GM12878 (cell line): ENCODE measurements around the gene SORL1. TPM values are rescaled to one million over a fixed set of nuclear protein-coding genes. Genes with fewer than 3 reads are reported as not detected.

ENCODE experiments used
- ATAC-seq: fragments of 200-7000 bp; cut with Tn5 transposase; 3 replicates; pipeline ENCODE4 v1.9.1; 2020; ENCODE audit warnings: mild to moderate bottlenecking, moderate library complexity
- BruUV-seq: library from RNA; stranded (reverse); fragments of 400-500 nt; replicated peaks from 2 replicates; lab custom pipeline; 2021; lab: Mats Ljungman, UMichigan
- CTCF ChIA-PET: fragments of 300-600 bp; sonication (Branson Sonifier 250); formaldehyde crosslinking; extraction: SDS; loops from one replicate; lab custom pipeline; 2021; ENCODE audit warnings: inconsistent platforms; lab: Yijun Ruan, JAX
- POLR2A ChIA-PET: fragments of 350-600 bp; formaldehyde crosslinking; extraction: SDS; loops from one replicate; lab custom pipeline; 2021; ENCODE audit warnings: inconsistent platforms; lab: Charles Lee
- RAD21 ChIA-PET: fragments of 300-600 bp; sonication (Branson Sonifier 250); formaldehyde crosslinking; loops from one replicate; lab custom pipeline; 2023; ENCODE audit warnings: antibody characterized with exemption; ENCODE audit not compliant: unreplicated experiment; lab: Charles Lee
- SMC1A ChIA-PET: fragments of 300-600 bp; sonication (Branson Sonifier 250); formaldehyde crosslinking; loops from one replicate; lab custom pipeline; 2023; ENCODE audit not compliant: unreplicated experiment, uncharacterized antibody; lab: Charles Lee
- DNase-seq: peaks from one replicate; pipeline ENCODE4 v3.0.0-alpha.2; 2011; ENCODE audit warnings: low read depth, low spot score
- FAIRE-seq: peaks from 3 replicates; lab custom pipeline; 2011; peaks lifted over from hg19 to GRCh38; lab: Jason Lieb, UNC
- H2AFZ ChIP-seq: 2 replicates; pipeline ENCODE4 v1.6.0; 2011; ENCODE audit warnings: low read depth, low read length, control low read depth; ENCODE audit not compliant: control insufficient read depth
- H3K27ac ChIP-seq: 2 replicates; pipeline ENCODE4 v1.5.1; 2011; ENCODE audit warnings: control low read depth; ENCODE audit not compliant: control insufficient read depth, insufficient read depth
- H3K27me3 ChIP-seq, 2 experiments: replicated peaks in 1 of 2; 2 replicates each; pipeline versions ENCODE4 v1.6.0 to v1.6.1; 2011; ENCODE audit warnings: low read length in 1 of 2; ENCODE audit not compliant: control insufficient read depth in 2 of 2, insufficient read depth in 2 of 2
- H3K36me3 ChIP-seq, 2 experiments: 2 replicates each; pipeline ENCODE4 v1.5.1; 2011; ENCODE audit warnings: low read length in 1 of 2; ENCODE audit not compliant: control insufficient read depth in 2 of 2, insufficient read depth in 2 of 2
- H3K4me1 ChIP-seq: 2 replicates; pipeline ENCODE4 v1.6.1; 2011; ENCODE audit warnings: mild to moderate bottlenecking, low read length, moderate library complexity, mixed read lengths; ENCODE audit not compliant: control insufficient read depth, insufficient read depth
- H3K4me2 ChIP-seq: 2 replicates; pipeline ENCODE4 v1.6.0; 2011; ENCODE audit warnings: control low read depth; ENCODE audit not compliant: control insufficient read depth, insufficient read depth
- H3K4me3 ChIP-seq: fragments of 200-600 bp; sonication (generic); 2 replicates; pipeline ENCODE4 v1.5.1; 2016
- H3K79me2 ChIP-seq: 2 replicates; pipeline ENCODE4 v1.6.0; 2011; ENCODE audit warnings: low read length; ENCODE audit not compliant: control insufficient read depth, insufficient read depth
- H3K9ac ChIP-seq: 2 replicates; pipeline ENCODE4 v1.8.0; 2011; ENCODE audit warnings: low read length, control low read depth, mixed read lengths; ENCODE audit not compliant: control insufficient read depth, insufficient read depth
- H3K9me3 ChIP-seq: replicated peaks from 3 replicates; pipeline ENCODE4 v1.5.1; 2011; ENCODE audit warnings: mild to moderate bottlenecking, low read length; ENCODE audit not compliant: control insufficient read depth, insufficient read depth
- H4K20me1 ChIP-seq: 2 replicates; pipeline ENCODE4 v1.6.0; 2011; ENCODE audit not compliant: control insufficient read depth, insufficient read depth
- E2F8 ChIP-seq: fragments of 450-650 bp; IDR thresholded peaks from 2 replicates; pipeline ENCODE4 v1.6.1; 2018; ENCODE audit warnings: mild to moderate bottlenecking, low read depth, moderate library complexity; ENCODE audit not compliant: partially characterized antibody
- EGR1 ChIP-seq, 2 experiments: IDR thresholded peaks; 1 replicate in 1 of 2; 2 replicates in 1 of 2; pipeline ENCODE4 v1.6.1; 2011 to 2012; ENCODE audit warnings: low read depth in 2 of 2, low read length in 2 of 2, borderline replicate concordance in 1 of 2, mild to moderate bottlenecking in 1 of 2, moderate library complexity in 1 of 2
- FOS ChIP-seq: IDR thresholded peaks from 3 replicates; pipeline ENCODE4 v1.6.1; 2011; ENCODE audit warnings: borderline replicate concordance; ENCODE audit not compliant: insufficient read length; ENCODE audit errors: extremely low read depth
- IKZF2 ChIP-seq, 2 experiments: fragments of 450-650 bp; IDR thresholded peaks; 2 replicates each; pipeline ENCODE4 v1.6.1; 2017; ENCODE audit warnings: mild to moderate bottlenecking in 2 of 2, moderate library complexity in 2 of 2
- IRF4 ChIP-seq: IDR thresholded peaks from 2 replicates; pipeline ENCODE4 v1.6.1; 2011; ENCODE audit warnings: low read depth, low read length
- NR2C1 ChIP-seq: fragments of 450-650 bp; IDR thresholded peaks from 2 replicates; pipeline ENCODE4 v1.6.1; 2017; ENCODE audit warnings: antibody characterized with exemption, mild to moderate bottlenecking, moderate library complexity
- SKIL ChIP-seq: fragments of 450-650 bp; IDR thresholded peaks from 2 replicates; pipeline ENCODE4 v1.6.1; 2017; ENCODE audit warnings: mild to moderate bottlenecking, low read depth, inconsistent platforms; ENCODE audit not compliant: poor library complexity, severe bottlenecking
- WGBS: methylation state at CpG from one replicate; pipeline ENCODE4 v1.1.6; 2016; ENCODE audit warnings: low lambda C conversion rate; ENCODE audit not compliant: insufficient replicate concordance, insufficient coverage; ENCODE audit errors: missing lambda C conversion rate; 5-methylcytosine and 5-hydroxymethylcytosine counted together
- in situ Hi-C: fragments of 300-500 bp; cut with MboI; formaldehyde crosslinking; loops from 9 replicates; pipeline ENCODE4 v1.14.3; 2018; ENCODE audit warnings: mixed read lengths
- intact Hi-C: fragments of 100-400 bp; cut with micrococcal nuclease; formaldehyde crosslinking; loops from one replicate; pipeline ENCODE4 v1.14.2; 2022; ENCODE audit not compliant: unreplicated experiment
- polyA plus RNA-seq, 11 experiments: library from polyadenylated mRNA; depleted of rRNA in 4 of 11; unstranded in 6 of 11; stranded (reverse) in 5 of 11; fragments of >200 nt; fragmentation: Nextera tagmentation in 4 of 11; fragmentation: Illumina TruSeq in 1 of 11; extraction: Ambion mirVana in 4 of 11; extraction: Trizol in 1 of 11; gene quantifications; 1 replicate in 1 of 11; 2 replicates in 10 of 11; pipeline versions ENCODE4 v1.2.1 to v1.2.3, GENCODE V29; 2011 to 2016; ENCODE audit warnings: inconsistent platforms in 2 of 11, missing spikeins in 2 of 11, low read depth in 1 of 11
- total RNA-seq, 4 experiments: library from RNA; depleted of rRNA in 3 of 4; stranded (reverse); fragments of >200 nt in 3 of 4; fragmentation: Illumina TruSeq in 1 of 4; extraction: Trizol in 1 of 4; gene quantifications; 2 replicates each; pipeline versions ENCODE4 v1.2.1 to v1.2.3, GENCODE V29; 2013 to 2021
- TF ChIP-seq, protein P1 (sequence below): IDR thresholded peaks from 2 replicates; pipeline ENCODE4 v1.6.1; 2012; ENCODE audit warnings: low read depth, low read length, improper control_type of control experiment

The SORL1 gene
- total and polyA plus RNA-seq, 10 of the 15 experiments (the other 5 are each of a cell fraction or from before 2014, with no cell fraction given), result 20.2 to 107 (median 59.9) TPM

DNA sequence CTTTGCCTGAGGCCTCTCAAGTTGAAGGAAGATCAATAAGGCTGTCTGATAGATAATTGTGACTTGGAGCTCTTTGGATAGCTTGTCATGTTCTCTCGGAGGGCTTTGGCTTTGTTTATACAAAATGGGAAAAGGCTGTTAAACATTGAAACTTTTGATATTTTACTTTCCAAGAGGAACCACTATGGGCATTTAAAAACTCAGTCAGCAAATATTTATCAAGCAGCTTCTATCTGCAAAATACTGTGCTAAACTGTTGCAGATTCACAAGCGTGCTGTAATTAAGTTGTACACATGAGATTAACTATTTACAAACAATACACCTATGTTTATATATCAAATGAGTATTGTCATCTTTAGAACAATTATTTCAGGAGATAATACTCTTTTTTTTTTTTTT, 34.5 kb upstream of the SORL1 start:
- TF ChIP-seq FOS (no peak), SKIL (no peak), NR2C1 (no peak), EGR1 (IDR thresholded peaks at IDR 0.05; ENCODE audit: borderline replicate concordance in 1 of 2, low read depth in 2 of 2, low read length in 2 of 2) (no peak), E2F8 (no peak), IRF4 (no peak), IKZF2 (IDR thresholded peaks at IDR 0.05) (no peak)
- TF ChIP-seq, protein P1, sequence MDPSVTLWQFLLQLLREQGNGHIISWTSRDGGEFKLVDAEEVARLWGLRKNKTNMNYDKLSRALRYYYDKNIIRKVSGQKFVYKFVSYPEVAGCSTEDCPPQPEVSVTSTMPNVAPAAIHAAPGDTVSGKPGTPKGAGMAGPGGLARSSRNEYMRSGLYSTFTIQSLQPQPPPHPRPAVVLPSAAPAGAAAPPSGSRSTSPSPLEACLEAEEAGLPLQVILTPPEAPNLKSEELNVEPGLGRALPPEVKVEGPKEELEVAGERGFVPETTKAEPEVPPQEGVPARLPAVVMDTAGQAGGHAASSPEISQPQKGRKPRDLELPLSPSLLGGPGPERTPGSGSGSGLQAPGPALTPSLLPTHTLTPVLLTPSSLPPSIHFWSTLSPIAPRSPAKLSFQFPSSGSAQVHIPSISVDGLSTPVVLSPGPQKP, result no peak

More for the DNA sequence above, 34.5 kb upstream of the SORL1 start:
- POLR2A ChIA-PET, result interaction anchor here (0.6 to 2.2 kb wide), 12 partner anchors 10 to 992 kb away, joined by 3 to 11 read pairs (median 6); no protein-coding TSS in a partner anchor
- peak overlapping the region; percentile 64; the same call in 1 of the 2 replicates for H2AFZ ChIP-seq
- WGBS, result 95% methylated on average over 2 of the region's 2 CpGs
- no peak for ATAC-seq
- no peaks in the 10 kb centered on the region for H3K9me3 ChIP-seq
- no peak overlapping the region for H3K4me3 ChIP-seq
- no peak overlapping the region for H3K9ac ChIP-seq
- no peak for DNase-seq
- FAIRE-seq, result no peak
- H3K36me3 ChIP-seq, result no peaks in the 10 kb centered on the region
- CTCF ChIA-PET, result interaction anchor here (0.7 to 1.9 kb wide), 11 partner anchors 8 to 158 kb away, joined by 3 to 7 read pairs (median 4); no protein-coding TSS in a partner anchor
- no peak overlapping the region for H3K4me2 ChIP-seq
- peaks cover 50% of the 10 kb centered on the region for H3K4me1 ChIP-seq
- H3K27ac ChIP-seq, result peak overlapping the region; percentile 9; the same call in 1 of the 2 replicates
- H3K27me3 ChIP-seq, result no peaks in the 10 kb centered on the region
- intact Hi-C loops (loop anchor here (1.0 to 5.0 kb wide), 2 partner anchors 35 to 173 kb away; partner anchors contain the start of genes SORL1 and SORL1-AS1), in situ Hi-C loops (no loop called here)
- no peaks in the 10 kb centered on the region for H4K20me1 ChIP-seq
- no peaks in the 10 kb centered on the region for H3K79me2 ChIP-seq
- SMC1A ChIA-PET, result interaction anchor here (0.8 to 10.5 kb wide), 14 partner anchors 9 to 174 kb away, joined by 4 to 103 read pairs (median 6); no protein-coding TSS in a partner anchor
- RAD21 ChIA-PET, result interaction anchor here (1.0 to 2.3 kb wide), 9 partner anchors 12 to 81 kb away, joined by 3 to 14 read pairs (median 4); no protein-coding TSS in a partner anchor
- BruUV-seq, result no TSS peak
